Caco-2 (cell line): Measurements from ENCODE around the gene MICAL3. TPM values are rescaled to one million over a fixed set of nuclear protein-coding genes. Genes with fewer than 3 reads are reported as not detected.
"Not testable (repeated sequence)": the region's sequence is repeated elsewhere in the genome, so short reads cannot be mapped to it uniquely, and the experiment has no call there.

ENCODE experiments used
- BruUV-seq: library from RNA; stranded (reverse); fragments of 400-500 nt; replicated peaks from 2 replicates; lab custom pipeline; 2021; lab: Mats Ljungman, UMichigan
- CTCF ChIA-PET: fragments of 300-600 bp; sonication (Branson Sonifier 250); formaldehyde crosslinking; loops from one replicate; lab custom pipeline; 2022; ENCODE audit warnings: antibody characterized with exemption; lab: Charles Lee
- POLR2A ChIA-PET: fragments of 300-600 bp; sonication (Branson Sonifier 250); formaldehyde crosslinking; loops from one replicate; lab custom pipeline; 2022; ENCODE audit warnings: antibody characterized with exemption; lab: Charles Lee
- DNase-seq, 2 experiments: peaks; one replicate each; pipeline versions ENCODE4 v3.0.0 to v3.0.0-alpha.2; 2020 to 2022
- H3K27me3 ChIP-seq: replicated peaks from 2 replicates; pipeline ENCODE4 v1.6.0; 2011; ENCODE audit warnings: low read length; ENCODE audit not compliant: control insufficient read depth, insufficient read depth
- H3K36me3 ChIP-seq: 2 replicates; pipeline ENCODE4 v1.5.1; 2011; ENCODE audit warnings: low read length; ENCODE audit not compliant: control insufficient read depth, insufficient read depth
- H3K4me1 ChIP-seq: fragments of 250-450 bp; sonication (Bioruptor Pico); 2 replicates; pipeline ENCODE4 v1.5.1; 2020; ENCODE audit warnings: mild to moderate bottlenecking
- H3K4me3 ChIP-seq: 2 replicates; pipeline ENCODE4 v1.5.1; 2011; ENCODE audit warnings: low read depth, mild to moderate bottlenecking, control low read depth, low read length
- H3K9me3 ChIP-seq: fragments of 250-450 bp; sonication (Bioruptor Pico); 2 replicates; pipeline ENCODE4 v1.5.1; 2020; ENCODE audit warnings: mild to moderate bottlenecking, moderate library complexity
- H3K27ac Mint-ChIP-seq: one replicate; pipeline ENCODE4 v1.8.0; 2022; ENCODE audit warnings: mixed read lengths; ENCODE audit not compliant: unreplicated experiment
- H3K27me3 Mint-ChIP-seq: one replicate; pipeline ENCODE4 v1.8.0; 2022; ENCODE audit warnings: mixed read lengths; ENCODE audit not compliant: insufficient read depth, unreplicated experiment
- H3K36me3 Mint-ChIP-seq: one replicate; pipeline ENCODE4 v1.8.0; 2022; ENCODE audit warnings: mild to moderate bottlenecking, mixed read lengths; ENCODE audit not compliant: insufficient read depth, unreplicated experiment
- H3K4me1 Mint-ChIP-seq: one replicate; pipeline ENCODE4 v1.8.0; 2022; ENCODE audit warnings: low read depth, mixed read lengths; ENCODE audit not compliant: unreplicated experiment
- H3K4me3 Mint-ChIP-seq: one replicate; pipeline ENCODE4 v1.8.0; 2022; ENCODE audit warnings: mild to moderate bottlenecking, moderate library complexity, mixed read lengths; ENCODE audit not compliant: unreplicated experiment
- H3K9me3 Mint-ChIP-seq: one replicate; pipeline ENCODE4 v1.8.0; 2022; ENCODE audit warnings: mixed read lengths; ENCODE audit not compliant: unreplicated experiment
- intact Hi-C: fragments of 100-400 bp; cut with micrococcal nuclease; formaldehyde crosslinking; loops from one replicate; pipeline ENCODE4 v1.10.0; 2022; ENCODE audit not compliant: unreplicated experiment
- total RNA-seq: library from RNA; stranded (reverse); gene quantifications from 2 replicates; pipeline ENCODE4 v1.2.3, GENCODE V29; 2022
- TF ChIP-seq, protein P1 (sequence below), 2 experiments: fragments of 200-600 bp in 1 of 2; IDR thresholded peaks; 1 replicate in 1 of 2; 2 replicates in 1 of 2; pipeline versions ENCODE4 v1.5.1 to v1.8.0; 2011 to 2022; ENCODE audit warnings: antibody characterized with exemption in 1 of 2, control low read depth in 1 of 2, inconsistent platforms in 1 of 2, low read depth in 1 of 2, low read length in 1 of 2, mild to moderate bottlenecking in 1 of 2, moderate library complexity in 1 of 2; ENCODE audit not compliant: insufficient read depth in 1 of 2, severe bottlenecking in 1 of 2, unreplicated experiment in 1 of 2

The MICAL3 gene
- total RNA-seq, 1 experiment from 2014 or later: 65.6 TPM

DNA sequence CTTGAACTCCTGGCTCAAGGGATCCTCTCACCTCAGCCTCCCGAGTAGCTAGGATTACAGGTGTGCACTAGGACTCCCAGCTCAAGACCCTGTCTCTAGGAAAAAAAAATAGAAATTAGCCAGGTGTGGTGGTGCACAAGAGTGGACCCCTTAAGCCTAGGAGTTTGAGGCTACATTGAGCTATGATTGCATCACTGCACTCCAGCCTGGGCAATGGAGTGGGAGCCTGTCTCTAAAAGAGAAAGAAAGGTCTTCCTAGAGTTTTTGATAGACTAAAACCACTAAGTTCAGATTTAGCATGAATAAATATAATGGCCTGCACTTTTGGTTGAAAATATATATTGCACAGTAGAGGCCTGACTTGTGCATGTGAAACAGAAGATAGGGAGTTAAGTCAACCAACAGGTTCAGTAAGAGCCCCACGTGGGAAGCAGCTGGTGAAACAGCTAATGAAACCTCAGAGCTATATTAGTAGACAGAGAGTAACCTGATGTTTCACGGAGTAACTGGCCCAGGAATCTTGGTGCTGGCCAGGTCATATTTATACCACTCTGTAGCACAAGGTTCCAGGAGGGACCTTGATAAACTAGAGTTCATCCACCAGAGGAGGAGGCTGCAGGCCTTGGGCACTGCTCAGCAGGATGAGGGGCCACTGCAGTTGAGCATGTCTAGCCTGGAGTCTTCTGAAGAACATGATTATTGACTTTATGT is 4.6 kb upstream of the MICAL3 start:
- Histone ChIP-seq H3K27me3 (no peaks in the 10 kb centered on the region), H3K9me3 (no peaks in the 10 kb centered on the region), H3K4me1 (peaks cover 3% of the 10 kb centered on the region; the same call in 1 of the 2 replicates), H3K36me3 (no peaks in the 10 kb centered on the region), H3K4me3 (no peak overlapping the region)
- POLR2A ChIA-PET: no interaction called here
- Mint-ChIP-seq H3K27me3 (peaks cover 2% of the 10 kb centered on the region), H3K27ac (no peak overlapping the region), H3K4me3 (no peak overlapping the region), H3K9me3 (no peaks in the 10 kb centered on the region), H3K36me3 (peaks cover 5% of the 10 kb centered on the region), H3K4me1 (peaks cover 6% of the 10 kb centered on the region)
- DNase-seq: no peak
- intact Hi-C loops: no loop called here
- TF ChIP-seq, protein P1, sequence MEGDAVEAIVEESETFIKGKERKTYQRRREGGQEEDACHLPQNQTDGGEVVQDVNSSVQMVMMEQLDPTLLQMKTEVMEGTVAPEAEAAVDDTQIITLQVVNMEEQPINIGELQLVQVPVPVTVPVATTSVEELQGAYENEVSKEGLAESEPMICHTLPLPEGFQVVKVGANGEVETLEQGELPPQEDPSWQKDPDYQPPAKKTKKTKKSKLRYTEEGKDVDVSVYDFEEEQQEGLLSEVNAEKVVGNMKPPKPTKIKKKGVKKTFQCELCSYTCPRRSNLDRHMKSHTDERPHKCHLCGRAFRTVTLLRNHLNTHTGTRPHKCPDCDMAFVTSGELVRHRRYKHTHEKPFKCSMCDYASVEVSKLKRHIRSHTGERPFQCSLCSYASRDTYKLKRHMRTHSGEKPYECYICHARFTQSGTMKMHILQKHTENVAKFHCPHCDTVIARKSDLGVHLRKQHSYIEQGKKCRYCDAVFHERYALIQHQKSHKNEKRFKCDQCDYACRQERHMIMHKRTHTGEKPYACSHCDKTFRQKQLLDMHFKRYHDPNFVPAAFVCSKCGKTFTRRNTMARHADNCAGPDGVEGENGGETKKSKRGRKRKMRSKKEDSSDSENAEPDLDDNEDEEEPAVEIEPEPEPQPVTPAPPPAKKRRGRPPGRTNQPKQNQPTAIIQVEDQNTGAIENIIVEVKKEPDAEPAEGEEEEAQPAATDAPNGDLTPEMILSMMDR (IDR thresholded peaks at IDR 0.05; ENCODE audit: insufficient read depth in 1 of 2, low read depth in 1 of 2, low read length in 1 of 2, severe bottlenecking in 1 of 2, unreplicated experiment in 1 of 2): no peak
- BruUV-seq: no TSS peak
- CTCF ChIA-PET: no interaction called here

DNA sequence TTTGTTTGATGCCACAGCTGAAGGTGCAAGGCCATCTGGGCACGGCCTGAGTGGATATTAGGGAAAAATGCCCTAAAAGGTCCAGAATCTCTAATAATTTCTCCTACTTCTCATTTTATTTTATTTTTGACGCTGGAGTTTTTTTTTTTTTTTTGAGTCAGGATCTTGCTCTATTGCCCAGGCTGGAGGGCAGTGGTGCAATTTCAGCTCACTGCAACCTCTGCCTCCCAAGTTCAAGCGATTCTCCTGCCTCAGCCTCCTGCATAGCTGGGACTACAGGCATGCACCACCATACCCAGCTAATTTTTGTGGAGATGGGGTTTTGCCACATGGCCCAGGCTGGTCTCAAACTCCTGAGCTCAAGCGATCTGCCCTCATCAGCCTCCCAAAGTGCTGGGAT is 1.5 kb upstream of the MICAL3 start:
- H3K27me3 ChIP-seq, POLR2A ChIA-PET, H3K36me3 Mint-ChIP-seq, BruUV-seq, H3K9me3 Mint-ChIP-seq, H3K4me3 ChIP-seq, H3K36me3 ChIP-seq, H3K4me3 Mint-ChIP-seq, H3K27ac Mint-ChIP-seq, intact Hi-C loops, H3K4me1 Mint-ChIP-seq, H3K9me3 ChIP-seq, H3K27me3 Mint-ChIP-seq, H3K4me1 ChIP-seq, DNase-seq: not testable (repeated sequence)
- CTCF ChIA-PET: interaction anchor here (0.6 to 1.2 kb wide), 3 partner anchors 50 to 467 kb away, joined by 3 to 4 read pairs (median 4); no protein-coding TSS in a partner anchor

DNA sequence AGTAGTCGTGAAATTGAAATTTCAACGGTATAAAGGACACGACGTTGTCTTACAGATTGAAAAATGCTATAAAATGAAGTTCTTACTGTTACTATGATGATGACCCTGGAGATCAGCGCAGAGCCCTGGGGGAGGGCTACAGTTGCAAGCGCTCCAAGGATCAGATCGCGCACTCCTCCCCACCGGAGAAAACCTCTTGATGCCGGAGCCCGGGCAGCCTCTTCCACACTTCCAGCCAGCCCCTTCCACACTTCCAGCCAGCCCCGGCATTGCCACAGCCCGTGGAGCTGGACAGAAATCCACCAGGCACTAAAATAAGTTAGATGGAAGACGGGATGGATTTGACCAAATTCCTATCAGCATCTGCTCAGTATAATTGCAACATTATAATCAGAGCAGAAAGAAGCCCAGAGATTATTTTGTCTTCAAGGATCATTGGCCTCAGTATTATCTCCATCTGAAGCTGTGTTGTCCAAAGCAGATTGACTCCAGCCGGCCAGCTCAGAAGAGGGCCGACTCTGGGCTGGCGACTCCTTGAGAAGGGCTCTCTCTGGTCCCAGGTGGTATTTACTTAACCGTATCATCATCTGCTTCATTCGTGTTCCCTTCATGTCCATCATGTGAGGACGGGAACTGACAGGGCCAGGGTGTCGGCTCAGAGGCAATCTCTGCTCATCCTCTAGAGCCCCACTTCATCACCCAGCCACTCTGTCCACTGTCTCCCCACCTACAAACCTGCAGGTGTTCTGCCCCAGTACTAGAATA is 777 bp upstream of the MICAL3 start:
- BruUV-seq: no TSS peak
- Mint-ChIP-seq H3K9me3 (no peaks in the 10 kb centered on the region), H3K4me1 (peaks cover 6% of the 10 kb centered on the region), H3K36me3 (no peaks in the 10 kb centered on the region), H3K27ac (no peak overlapping the region), H3K4me3 (peak overlapping the region; percentile 76), H3K27me3 (peaks cover 2% of the 10 kb centered on the region)
- intact Hi-C loops: loop anchor here (1.0 to 5.0 kb wide), 4 partner anchors 24 to 195 kb away; partner anchors contain the start of gene PEX26
- Histone ChIP-seq H3K9me3 (no peaks in the 10 kb centered on the region), H3K4me3 (peak overlapping the region; percentile 4; the same call in 1 of the 2 replicates), H3K36me3 (no peaks in the 10 kb centered on the region), H3K27me3 (no peaks in the 10 kb centered on the region), H3K4me1 (peaks cover 3% of the 10 kb centered on the region; the same call in 1 of the 2 replicates)
- no peak for DNase-seq
- TF ChIP-seq, protein P1 (IDR thresholded peaks at IDR 0.05; ENCODE audit: insufficient read depth in 1 of 2, low read depth in 1 of 2, low read length in 1 of 2, severe bottlenecking in 1 of 2, unreplicated experiment in 1 of 2): no peak
- ChIA-PET CTCF (interaction anchor here (0.6 to 1.6 kb wide), 6 partner anchors 51 to 467 kb away, joined by 3 to 7 read pairs (median 4); no protein-coding TSS in a partner anchor), POLR2A (no interaction called here)
